Erythroblast (primary cell): ENCODE measurements around the gene RGL2.

Source experiments
- GATA1 ChIP-seq: IDR thresholded peaks from 2 replicates; pipeline ENCODE4 v1.6.1; 2011; ENCODE audit warnings: low read depth, mild to moderate bottlenecking, control low read depth, low read length, moderate library complexity
- POLR2A ChIP-seq: IDR thresholded peaks from 2 replicates; pipeline ENCODE4 v1.6.1; 2011; ENCODE audit warnings: mild to moderate bottlenecking, low read length

- TF ChIP-seq POLR2A = no peak
- TF ChIP-seq GATA1 = no peak
These were observed 10.4 kb downstream of the RGL2 start for GRCh38 chr6:33288141-33288920.
